Measurements from ENCODE around the gene TRIM40.

Gene TRIM40, protein sequence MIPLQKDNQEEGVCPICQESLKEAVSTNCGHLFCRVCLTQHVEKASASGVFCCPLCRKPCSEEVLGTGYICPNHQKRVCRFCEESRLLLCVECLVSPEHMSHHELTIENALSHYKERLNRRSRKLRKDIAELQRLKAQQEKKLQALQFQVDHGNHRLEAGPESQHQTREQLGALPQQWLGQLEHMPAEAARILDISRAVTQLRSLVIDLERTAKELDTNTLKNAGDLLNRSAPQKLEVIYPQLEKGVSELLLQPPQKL

DNA sequence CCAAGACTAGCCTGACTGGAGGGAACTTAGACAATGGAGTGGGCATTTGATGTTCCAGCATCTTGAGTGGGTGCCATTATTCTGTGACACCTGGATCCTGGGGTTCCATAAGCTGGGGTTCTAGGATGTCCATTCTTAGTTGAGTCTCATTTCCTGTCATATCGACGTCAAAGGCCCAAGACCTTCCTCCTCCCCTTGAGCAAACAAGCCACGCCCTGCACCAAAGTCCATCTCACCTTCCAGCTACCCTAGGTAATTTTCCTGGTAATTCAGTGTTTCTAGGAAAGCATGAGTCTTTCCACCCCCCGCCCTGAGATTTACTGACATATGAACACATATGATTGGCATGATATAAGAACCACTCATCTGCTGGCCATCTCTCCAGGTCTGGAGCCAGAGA, at the start of gene TRIM40:
TSS of gene TRIM40 (plus strand) at position 384 of the 400 bp plus-strand sequence. CDS start 897 bp downstream, outside the sequence.
- no peaks in the 10 kb centered on the region for H3K36me3 ChIP-seq (ENCODE audit: control insufficient read depth in 2 of 2, insufficient read depth in 2 of 2, low read length in 2 of 2)
- peak within 1 kb of the TSS; percentile 54 to 63 for H3K27ac ChIP-seq (ENCODE audit: low read depth in 2 of 2, low read length in 2 of 2)
- H3K9me3 ChIP-seq (ENCODE audit: control insufficient read depth in 2 of 2, low read length in 2 of 2): no peaks in the 10 kb centered on the region
- peak within 1 kb of the TSS; percentile 13 to 23 for H3K4me3 ChIP-seq (ENCODE audit: low read length in 2 of 2)
- H3K4me1 ChIP-seq (ENCODE audit: control insufficient read depth in 2 of 2, insufficient read depth in 2 of 2, low read length in 2 of 2): peaks cover 16% of the 10 kb centered on the region in 2 donors
- peaks cover 0 to 5% of the 10 kb centered on the region in 2 donors for H3K27me3 ChIP-seq (ENCODE audit: control insufficient read depth in 2 of 2, insufficient read depth in 2 of 2, low read length in 2 of 2)
- peak within 1 kb of the TSS in 1 of 2 donors; percentile 59 for H3K9ac ChIP-seq (ENCODE audit: low read depth in 1 of 2, low read length in 2 of 2)

DNA sequence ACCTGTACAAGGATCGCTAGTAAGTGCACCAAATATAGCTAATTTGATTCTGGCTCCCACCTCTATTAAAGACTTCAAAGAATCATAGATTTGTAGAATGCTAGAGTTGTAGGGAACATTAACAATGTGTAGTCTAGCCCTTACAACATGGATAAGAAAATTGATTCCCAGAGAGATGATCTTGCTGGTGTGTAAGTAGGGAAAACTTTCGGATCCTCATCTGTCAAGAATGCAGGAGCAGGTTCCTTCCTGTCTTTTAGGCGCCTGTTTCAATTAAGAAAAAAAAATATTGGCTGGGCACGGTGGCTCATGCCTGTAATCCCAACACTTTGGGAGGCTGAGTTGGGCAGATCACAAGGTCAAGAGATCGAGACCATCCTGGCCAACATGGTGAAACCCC, 48.1 kb upstream of the TRIM40 start:
- H3K36me3 ChIP-seq (ENCODE audit: control insufficient read depth in 2 of 2, insufficient read depth in 2 of 2, low read length in 2 of 2): no peaks in the 10 kb centered on the region
- no peak overlapping the region for H3K27ac ChIP-seq (ENCODE audit: low read depth in 2 of 2, low read length in 2 of 2)
- peaks cover 6 to 12% of the 10 kb centered on the region in 2 donors for H3K4me1 ChIP-seq (ENCODE audit: control insufficient read depth in 2 of 2, insufficient read depth in 2 of 2, low read length in 2 of 2)
- no peak overlapping the region for H3K9ac ChIP-seq (ENCODE audit: low read depth in 1 of 2, low read length in 2 of 2)
- no peaks in the 10 kb centered on the region for H3K9me3 ChIP-seq (ENCODE audit: control insufficient read depth in 2 of 2, low read length in 2 of 2)
- no peak overlapping the region for H3K4me3 ChIP-seq (ENCODE audit: low read length in 2 of 2)
- H3K27me3 ChIP-seq (ENCODE audit: control insufficient read depth in 2 of 2, insufficient read depth in 2 of 2, low read length in 2 of 2): peaks cover 4 to 7% of the 10 kb centered on the region in 2 donors

DNA sequence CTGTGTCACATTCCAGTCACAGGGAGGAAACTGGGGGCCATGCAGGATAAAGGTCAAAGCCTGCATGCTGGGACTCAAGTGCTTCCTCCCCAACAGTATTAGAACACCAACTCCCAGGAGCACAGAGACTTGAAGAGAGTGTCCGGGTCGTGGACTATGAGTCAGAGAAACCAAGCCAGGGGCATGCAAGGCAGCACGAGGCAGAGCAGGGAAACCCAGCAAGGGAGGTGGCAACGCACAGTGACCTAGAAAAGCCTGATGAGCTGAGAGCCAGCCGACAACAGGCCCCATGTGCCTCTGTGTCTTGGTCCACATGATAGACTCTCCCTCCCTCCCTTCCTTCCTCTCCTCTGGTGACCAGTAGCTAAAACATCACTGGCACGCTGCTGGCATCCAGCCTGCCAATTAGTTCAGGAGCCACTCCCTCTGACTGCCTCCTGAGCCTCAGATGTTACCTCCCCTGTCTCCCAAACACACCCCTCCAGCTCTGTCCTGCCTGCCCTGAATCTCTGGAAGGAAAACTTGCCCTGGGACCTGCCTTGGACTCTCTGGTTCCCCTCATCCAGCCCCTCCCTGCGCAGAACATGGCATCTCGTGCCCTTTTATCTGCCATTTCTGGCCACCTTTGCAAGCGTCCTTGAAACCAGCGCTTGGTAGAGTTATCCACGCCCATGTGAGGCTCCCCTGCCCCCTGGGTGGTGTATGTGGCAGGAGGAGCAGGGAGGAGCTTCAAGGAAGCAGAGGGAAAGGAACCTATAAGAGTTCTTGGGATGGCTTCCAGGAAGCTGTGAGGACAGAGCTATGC, 44.2 kb upstream of the TRIM40 start:
- peak overlapping the region in 1 of 2 donors; percentile 1 for H3K4me3 ChIP-seq (ENCODE audit: low read length in 2 of 2)
- H3K9ac ChIP-seq (ENCODE audit: low read depth in 1 of 2, low read length in 2 of 2): peak overlapping the region in 1 of 2 donors; percentile 36
- H3K9me3 ChIP-seq (ENCODE audit: control insufficient read depth in 2 of 2, low read length in 2 of 2): no peaks in the 10 kb centered on the region
- H3K36me3 ChIP-seq (ENCODE audit: control insufficient read depth in 2 of 2, insufficient read depth in 2 of 2, low read length in 2 of 2): no peaks in the 10 kb centered on the region
- peak overlapping the region; percentile 68 to 78 for H3K27ac ChIP-seq (ENCODE audit: low read depth in 2 of 2, low read length in 2 of 2)
- peaks cover 4 to 7% of the 10 kb centered on the region in 2 donors for H3K27me3 ChIP-seq (ENCODE audit: control insufficient read depth in 2 of 2, insufficient read depth in 2 of 2, low read length in 2 of 2)
- peaks cover 6 to 12% of the 10 kb centered on the region in 2 donors for H3K4me1 ChIP-seq (ENCODE audit: control insufficient read depth in 2 of 2, insufficient read depth in 2 of 2, low read length in 2 of 2)

DNA sequence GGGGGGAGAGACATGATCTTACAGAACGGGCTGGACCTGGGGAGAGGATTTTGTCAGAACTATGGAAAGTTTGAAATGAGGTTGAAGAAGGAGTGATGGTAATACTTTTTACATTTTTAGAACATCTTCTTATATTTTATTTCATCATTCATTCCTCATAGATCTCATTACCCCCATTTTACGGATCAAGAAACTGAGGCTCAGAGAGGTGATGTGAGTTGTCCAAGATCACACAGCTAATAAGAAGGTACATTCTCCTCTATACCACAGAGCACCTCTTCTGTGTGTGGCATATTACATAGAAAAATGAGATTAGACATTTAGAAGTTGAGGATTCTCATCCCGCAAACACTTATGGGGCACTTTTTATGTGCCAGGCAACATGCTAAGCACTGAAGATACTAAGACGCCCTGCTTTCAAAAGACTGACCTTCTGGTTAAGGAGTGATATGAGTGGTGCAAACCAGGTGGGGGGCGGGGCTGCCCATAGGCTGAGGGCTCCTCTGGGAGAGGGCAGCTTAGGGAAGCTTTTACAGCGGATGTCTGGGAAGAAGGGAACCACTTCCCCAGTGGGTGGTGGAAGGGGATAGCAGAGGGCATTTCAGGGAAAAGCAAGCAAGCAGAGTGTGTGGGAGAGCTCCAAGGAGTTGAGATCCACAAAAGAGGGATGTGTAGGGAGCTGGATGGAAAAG, 42.9 kb upstream of the TRIM40 start:
- Histone ChIP-seq H3K27ac (ENCODE audit: low read depth in 2 of 2, low read length in 2 of 2) (no peak overlapping the region), H3K9ac (ENCODE audit: low read depth in 1 of 2, low read length in 2 of 2) (no peak overlapping the region), H3K27me3 (ENCODE audit: control insufficient read depth in 2 of 2, insufficient read depth in 2 of 2, low read length in 2 of 2) (peaks cover 3 to 5% of the 10 kb centered on the region in 2 donors), H3K9me3 (ENCODE audit: control insufficient read depth in 2 of 2, low read length in 2 of 2) (no peaks in the 10 kb centered on the region), H3K36me3 (ENCODE audit: control insufficient read depth in 2 of 2, insufficient read depth in 2 of 2, low read length in 2 of 2) (no peaks in the 10 kb centered on the region), H3K4me3 (ENCODE audit: low read length in 2 of 2) (no peak overlapping the region), H3K4me1 (ENCODE audit: control insufficient read depth in 2 of 2, insufficient read depth in 2 of 2, low read length in 2 of 2) (peaks cover 6 to 16% of the 10 kb centered on the region in 2 donors)

DNA sequence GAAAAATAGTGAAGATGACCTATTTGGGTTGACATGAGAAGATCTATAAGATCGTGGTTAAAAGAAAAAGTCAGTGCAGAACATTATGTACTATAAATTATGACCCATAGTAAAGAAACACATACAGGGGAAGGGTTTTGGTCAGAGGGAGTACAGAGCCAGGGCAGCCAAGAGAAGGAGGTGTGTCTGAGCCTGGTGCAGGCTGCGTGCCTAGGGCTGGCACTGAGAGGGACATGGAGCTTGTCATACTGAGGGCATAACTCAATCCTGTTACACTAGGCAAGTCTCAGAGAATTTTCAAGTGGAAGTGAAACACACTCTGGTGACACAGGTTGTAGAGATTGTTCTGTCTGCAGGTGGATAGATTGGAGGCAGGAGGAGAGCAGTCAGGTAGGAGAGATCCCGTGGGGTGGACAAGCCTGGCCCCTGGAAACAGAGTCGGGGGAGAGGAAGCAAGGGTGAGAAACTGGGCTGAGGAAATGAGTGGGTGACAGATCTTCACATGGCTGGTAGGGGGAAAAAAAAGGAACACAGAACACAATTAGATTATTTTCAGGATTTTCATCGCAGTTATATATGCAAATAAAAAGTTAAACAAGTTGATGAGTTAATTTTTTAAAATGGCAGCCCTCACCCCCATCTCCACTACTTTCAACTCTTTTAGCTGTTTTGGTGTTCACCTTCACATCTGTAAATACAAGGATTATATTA, 41.8 kb upstream of the TRIM40 start:
- Histone ChIP-seq H3K36me3 (ENCODE audit: control insufficient read depth in 2 of 2, insufficient read depth in 2 of 2, low read length in 2 of 2) (no peaks in the 10 kb centered on the region), H3K27ac (ENCODE audit: low read depth in 2 of 2, low read length in 2 of 2) (no peak overlapping the region), H3K4me1 (ENCODE audit: control insufficient read depth in 2 of 2, insufficient read depth in 2 of 2, low read length in 2 of 2) (peaks cover 12 to 22% of the 10 kb centered on the region in 2 donors), H3K9me3 (ENCODE audit: control insufficient read depth in 2 of 2, low read length in 2 of 2) (no peaks in the 10 kb centered on the region), H3K27me3 (ENCODE audit: control insufficient read depth in 2 of 2, insufficient read depth in 2 of 2, low read length in 2 of 2) (peaks cover 3 to 8% of the 10 kb centered on the region in 2 donors), H3K9ac (ENCODE audit: low read depth in 1 of 2, low read length in 2 of 2) (no peak overlapping the region), H3K4me3 (ENCODE audit: low read length in 2 of 2) (no peak overlapping the region)

DNA sequence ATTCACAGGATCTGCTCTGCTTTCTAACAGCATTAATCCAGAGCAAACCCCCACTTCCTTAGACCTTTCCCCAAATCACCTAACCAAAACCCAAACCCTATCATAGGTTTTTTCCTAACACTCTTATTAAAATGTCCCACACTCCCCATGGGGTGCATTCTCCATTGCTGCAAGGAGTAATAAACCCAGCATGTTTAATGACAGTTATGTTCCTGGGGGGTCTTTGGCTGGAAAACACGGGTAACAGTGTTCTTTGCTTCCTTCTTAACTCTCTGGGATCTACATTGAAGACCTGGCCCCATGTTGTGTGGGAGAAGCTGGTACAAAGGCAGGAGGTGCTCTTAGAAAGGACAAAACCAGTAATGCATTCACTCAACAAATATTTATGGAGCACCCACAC, 39.1 kb upstream of the TRIM40 start:
- Histone ChIP-seq H3K9ac (ENCODE audit: low read depth in 1 of 2, low read length in 2 of 2) (no peak overlapping the region), H3K27ac (ENCODE audit: low read depth in 2 of 2, low read length in 2 of 2) (no peak overlapping the region), H3K36me3 (ENCODE audit: control insufficient read depth in 2 of 2, insufficient read depth in 2 of 2, low read length in 2 of 2) (no peaks in the 10 kb centered on the region), H3K9me3 (ENCODE audit: control insufficient read depth in 2 of 2, low read length in 2 of 2) (no peaks in the 10 kb centered on the region), H3K4me3 (ENCODE audit: low read length in 2 of 2) (no peak overlapping the region), H3K4me1 (ENCODE audit: control insufficient read depth in 2 of 2, insufficient read depth in 2 of 2, low read length in 2 of 2) (peaks cover 26 to 35% of the 10 kb centered on the region in 2 donors), H3K27me3 (ENCODE audit: control insufficient read depth in 2 of 2, insufficient read depth in 2 of 2, low read length in 2 of 2) (peaks cover 4 to 15% of the 10 kb centered on the region in 2 donors)

DNA sequence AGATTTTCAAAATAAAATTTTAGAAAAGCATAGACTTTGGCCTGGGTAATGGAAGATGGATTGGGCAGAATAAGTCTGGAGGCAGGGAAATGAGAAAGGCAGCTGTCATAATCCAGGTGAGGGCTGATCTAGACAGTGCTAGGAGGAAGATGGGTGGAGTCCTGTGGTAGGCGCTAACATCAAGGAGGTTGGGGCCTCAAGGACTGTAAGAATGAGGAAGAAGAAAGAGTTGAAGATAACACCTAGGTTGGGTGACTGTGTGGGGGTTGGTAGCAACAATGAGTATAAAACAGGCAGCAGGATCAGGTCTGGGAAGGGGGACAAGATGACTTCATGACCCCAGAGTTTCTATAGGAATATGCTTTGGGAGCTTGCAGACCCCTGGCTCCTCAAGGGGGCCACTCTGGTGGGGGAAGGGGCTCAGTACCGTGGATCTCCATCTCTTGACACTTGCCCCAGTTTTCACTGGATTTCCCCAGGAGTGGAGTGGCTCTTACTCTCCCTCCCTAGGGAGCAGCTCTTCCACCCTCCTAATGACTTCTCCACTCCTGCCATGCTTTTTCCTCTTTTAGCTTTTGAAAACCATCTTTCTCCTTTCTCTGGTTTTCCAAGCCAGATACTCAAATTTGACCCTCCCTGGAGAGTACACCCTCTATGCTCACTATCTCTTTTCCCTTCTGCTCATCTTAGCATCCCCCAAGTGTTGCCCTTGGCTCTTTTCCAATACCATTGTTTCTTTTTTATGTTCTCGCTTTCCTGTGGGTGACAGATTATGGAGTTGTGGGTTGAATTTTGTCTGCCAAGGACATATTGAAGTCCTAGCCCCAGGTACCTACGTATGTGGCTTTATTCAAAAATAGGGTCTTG, 37.8 kb upstream of the TRIM40 start:
- H3K27ac ChIP-seq (ENCODE audit: low read depth in 2 of 2, low read length in 2 of 2): peak overlapping the region; percentile 27 to 58
- no peaks in the 10 kb centered on the region for H3K9me3 ChIP-seq (ENCODE audit: control insufficient read depth in 2 of 2, low read length in 2 of 2)
- peaks cover 32 to 38% of the 10 kb centered on the region in 2 donors for H3K4me1 ChIP-seq (ENCODE audit: control insufficient read depth in 2 of 2, insufficient read depth in 2 of 2, low read length in 2 of 2)
- no peak overlapping the region for H3K4me3 ChIP-seq (ENCODE audit: low read length in 2 of 2)
- no peak overlapping the region for H3K9ac ChIP-seq (ENCODE audit: low read depth in 1 of 2, low read length in 2 of 2)
- H3K27me3 ChIP-seq (ENCODE audit: control insufficient read depth in 2 of 2, insufficient read depth in 2 of 2, low read length in 2 of 2): peaks cover 4 to 10% of the 10 kb centered on the region in 2 donors
- no peaks in the 10 kb centered on the region for H3K36me3 ChIP-seq (ENCODE audit: control insufficient read depth in 2 of 2, insufficient read depth in 2 of 2, low read length in 2 of 2)

DNA sequence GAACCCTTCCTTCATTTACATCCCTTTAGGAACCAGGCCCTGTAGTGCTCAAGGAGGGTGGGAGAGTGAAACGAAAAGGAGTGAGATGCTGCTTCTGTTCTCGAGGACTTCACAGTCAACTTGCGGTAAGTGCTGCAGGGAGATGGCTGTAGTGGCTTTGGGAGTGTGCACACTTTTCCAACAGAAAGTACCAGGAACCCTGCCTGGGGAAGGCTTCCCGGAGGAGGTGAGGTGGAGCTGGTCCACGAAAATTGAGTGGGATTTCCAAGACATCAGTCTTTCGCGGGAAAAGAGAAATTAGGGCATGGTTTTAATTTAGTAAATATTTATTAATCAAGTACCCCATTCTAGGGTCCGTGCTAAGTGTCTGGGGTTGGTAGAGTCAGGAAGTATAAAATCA, 35.8 kb upstream of the TRIM40 start:
- Histone ChIP-seq H3K27ac (ENCODE audit: low read depth in 2 of 2, low read length in 2 of 2) (peak overlapping the region; percentile 85 to 91), H3K4me3 (ENCODE audit: low read length in 2 of 2) (peak overlapping the region; percentile 66 to 76), H3K27me3 (ENCODE audit: control insufficient read depth in 2 of 2, insufficient read depth in 2 of 2, low read length in 2 of 2) (peaks cover 4 to 10% of the 10 kb centered on the region in 2 donors), H3K36me3 (ENCODE audit: control insufficient read depth in 2 of 2, insufficient read depth in 2 of 2, low read length in 2 of 2) (peaks cover 0 to 2% of the 10 kb centered on the region in 2 donors), H3K9me3 (ENCODE audit: control insufficient read depth in 2 of 2, low read length in 2 of 2) (no peaks in the 10 kb centered on the region), H3K9ac (ENCODE audit: low read depth in 1 of 2, low read length in 2 of 2) (peak overlapping the region in 1 of 2 donors; percentile 80), H3K4me1 (ENCODE audit: control insufficient read depth in 2 of 2, insufficient read depth in 2 of 2, low read length in 2 of 2) (peaks cover 36 to 43% of the 10 kb centered on the region in 2 donors)

Measured in mucosa of rectum (tissue), 2 donors.